Panc1 (cell line): ENCODE data around the gene CEP41. TPM values are rescaled to one million over a fixed set of nuclear protein-coding genes. Genes with fewer than 3 reads are reported as not detected.

Experiments used
- ATAC-seq: fragments of 200-7000 bp; cut with Tn5 transposase; 2 replicates; pipeline ENCODE4 v1.9.1; 2020; ENCODE audit warnings: mild to moderate bottlenecking, moderate library complexity
- BruUV-seq: library from RNA; stranded (reverse); fragments of 400-500 nt; replicated peaks from 2 replicates; lab custom pipeline; 2021; lab: Mats Ljungman, UMichigan
- CTCF ChIA-PET: fragments of 300-600 bp; sonication (Branson Sonifier 250); formaldehyde crosslinking; loops from one replicate; lab custom pipeline; 2022; ENCODE audit warnings: antibody characterized with exemption; lab: Charles Lee
- POLR2A ChIA-PET: fragments of 300-600 bp; sonication (Branson Sonifier 250); formaldehyde crosslinking; loops from one replicate; lab custom pipeline; 2022; ENCODE audit warnings: antibody characterized with exemption; lab: Charles Lee
- DNase-seq: peaks from one replicate; pipeline ENCODE4 v3.0.0-alpha.2; 2010; ENCODE audit warnings: low read depth, low spot score
- H3K27ac ChIP-seq: 2 replicates; pipeline ENCODE4 v1.5.1; 2011; ENCODE audit warnings: mild to moderate bottlenecking, low read length, inconsistent platforms
- H3K27me3 ChIP-seq: fragments of 200-500 bp; sonication (Bioruptor generic); 2 replicates; pipeline ENCODE4 v1.6.0; 2014; ENCODE audit warnings: low read length, inconsistent platforms; ENCODE audit not compliant: control insufficient read depth, insufficient read depth
- H3K36me3 ChIP-seq: fragments of 200-500 bp; sonication (Bioruptor generic); 2 replicates; pipeline ENCODE4 v1.5.1; 2014; ENCODE audit warnings: inconsistent platforms, mild to moderate bottlenecking, low read length, moderate library complexity; ENCODE audit not compliant: control insufficient read depth, insufficient read depth
- H3K4me1 ChIP-seq: 2 replicates; pipeline ENCODE4 v1.5.1; 2011; ENCODE audit warnings: inconsistent platforms, mild to moderate bottlenecking, low read length, moderate library complexity; ENCODE audit not compliant: control insufficient read depth, insufficient read depth
- H3K4me3 ChIP-seq, 2 experiments: 2 replicates each; pipeline ENCODE4 v1.5.1; 2011 to 2012; ENCODE audit warnings: low read depth in 2 of 2, low read length in 2 of 2, mild to moderate bottlenecking in 2 of 2, inconsistent platforms in 1 of 2, moderate library complexity in 1 of 2
- H3K9me3 ChIP-seq: fragments of 200-500 bp; sonication (Bioruptor generic); 2 replicates; pipeline ENCODE4 v1.5.1; 2014; ENCODE audit warnings: low read depth, mild to moderate bottlenecking, inconsistent platforms, low read length, moderate library complexity; ENCODE audit not compliant: control insufficient read depth, insufficient read depth
- CTCF ChIP-seq: fragments of 450-650 bp; IDR thresholded peaks from 2 replicates; pipeline ENCODE4 v1.5.1; 2017; ENCODE audit warnings: mild to moderate bottlenecking
- POLR2AphosphoS5 ChIP-seq: IDR thresholded peaks from 2 replicates; pipeline ENCODE4 v1.6.1; 2012; ENCODE audit warnings: mild to moderate bottlenecking, low read depth, low read length, moderate library complexity
- REST ChIP-seq, 2 experiments: IDR thresholded peaks; 2 replicates each; pipeline ENCODE4 v1.6.1; 2011 to 2012; ENCODE audit warnings: low read depth in 2 of 2, control low read depth in 1 of 2, low read length in 1 of 2, mild to moderate bottlenecking in 1 of 2, moderate library complexity in 1 of 2; ENCODE audit not compliant: insufficient read depth in 1 of 2
- SIN3A ChIP-seq: IDR thresholded peaks from 2 replicates; pipeline ENCODE4 v1.6.1; 2012; ENCODE audit warnings: low read depth, mild to moderate bottlenecking, low read length, moderate library complexity, borderline replicate concordance; ENCODE audit not compliant: insufficient read depth
- TCF7L2 ChIP-seq: IDR thresholded peaks from 2 replicates; pipeline ENCODE4 v1.6.1; 2011; ENCODE audit warnings: mild to moderate bottlenecking, low read depth, low read length, inconsistent platforms
- in situ Hi-C: cut with HindIII; loops from 2 replicates; pipeline ENCODE4 v1.10.0; 2016; ENCODE audit warnings: low sequenced_read_pairs, low pct_unique_long_range_greater_than_20kb
- intact Hi-C: fragments of 100-400 bp; cut with micrococcal nuclease; formaldehyde crosslinking; loops from one replicate; pipeline ENCODE4 v1.10.0; 2022; ENCODE audit not compliant: unreplicated experiment
- total RNA-seq: library from RNA; stranded (reverse); gene quantifications from one replicate; pipeline ENCODE4 v1.2.1, GENCODE V29; 2021; ENCODE audit not compliant: unreplicated experiment

The CEP41 gene
- total RNA-seq, 1 experiment from 2014 or later, result 13.2 TPM

- no peaks in the 10 kb centered on the region for H3K4me1 ChIP-seq
- POLR2A ChIA-PET, result no interaction called here
- H3K9me3 ChIP-seq, result no peaks in the 10 kb centered on the region
- no peak overlapping the region for H3K4me3 ChIP-seq
- BruUV-seq, result no TSS peak
- intact Hi-C loops, result loop anchor here (10.0 kb wide), 1 partner anchor 313 kb away; the partner anchor contains the start of gene KLHDC10
- no peaks in the 10 kb centered on the region for H3K36me3 ChIP-seq
- no peak overlapping the region for H3K27ac ChIP-seq
- DNase-seq (no peak), ATAC-seq (no peak)
- in situ Hi-C loops, result no loop called here
- no peak for TF ChIP-seq TCF7L2
- TF ChIP-seq SIN3A, result no peak
- TF ChIP-seq POLR2AphosphoS5, result no peak
- no peak for TF ChIP-seq REST (IDR thresholded peaks at IDR 0.05; ENCODE audit: insufficient read depth in 1 of 2, low read depth in 2 of 2, low read length in 1 of 2)
- no peak for TF ChIP-seq CTCF
- CTCF ChIA-PET, result no interaction called here
- H3K27me3 ChIP-seq, result no peaks in the 10 kb centered on the region
Measured at GRCh38 chr7:130387628-130388403, 53.0 kb downstream of the CEP41 start.

- TF ChIP-seq CTCF (no peak), TCF7L2 (no peak), POLR2AphosphoS5 (no peak), SIN3A (no peak)
- no peaks in the 10 kb centered on the region for H3K9me3 ChIP-seq
- H3K27me3 ChIP-seq, result no peaks in the 10 kb centered on the region
- no peak for DNase-seq
- ChIA-PET POLR2A (no interaction called here), CTCF (no interaction called here)
- H3K4me1 ChIP-seq, result no peaks in the 10 kb centered on the region
- in situ Hi-C loops, result no loop called here
- no peaks in the 10 kb centered on the region for H3K36me3 ChIP-seq
- no peak overlapping the region for H3K27ac ChIP-seq
- BruUV-seq, result no TSS peak
- intact Hi-C loops, result loop anchor here (10.0 kb wide), 1 partner anchor 312 kb away; the partner anchor contains the start of gene KLHDC10
- no peak overlapping the region for H3K4me3 ChIP-seq
- ATAC-seq, result no peak
Measured at GRCh38 chr7:130387306-130387627, 53.5 kb downstream of the CEP41 start.
